Epidermal melanocyte (primary cell): ENCODE measurements around the gene RICTOR.

Source experiments
- DNase-seq: peaks from one replicate; pipeline ENCODE4 v3.0.0; 2011; ENCODE audit warnings: low spot score; ENCODE audit not compliant: insufficient read length

RICTOR gene

DNA sequence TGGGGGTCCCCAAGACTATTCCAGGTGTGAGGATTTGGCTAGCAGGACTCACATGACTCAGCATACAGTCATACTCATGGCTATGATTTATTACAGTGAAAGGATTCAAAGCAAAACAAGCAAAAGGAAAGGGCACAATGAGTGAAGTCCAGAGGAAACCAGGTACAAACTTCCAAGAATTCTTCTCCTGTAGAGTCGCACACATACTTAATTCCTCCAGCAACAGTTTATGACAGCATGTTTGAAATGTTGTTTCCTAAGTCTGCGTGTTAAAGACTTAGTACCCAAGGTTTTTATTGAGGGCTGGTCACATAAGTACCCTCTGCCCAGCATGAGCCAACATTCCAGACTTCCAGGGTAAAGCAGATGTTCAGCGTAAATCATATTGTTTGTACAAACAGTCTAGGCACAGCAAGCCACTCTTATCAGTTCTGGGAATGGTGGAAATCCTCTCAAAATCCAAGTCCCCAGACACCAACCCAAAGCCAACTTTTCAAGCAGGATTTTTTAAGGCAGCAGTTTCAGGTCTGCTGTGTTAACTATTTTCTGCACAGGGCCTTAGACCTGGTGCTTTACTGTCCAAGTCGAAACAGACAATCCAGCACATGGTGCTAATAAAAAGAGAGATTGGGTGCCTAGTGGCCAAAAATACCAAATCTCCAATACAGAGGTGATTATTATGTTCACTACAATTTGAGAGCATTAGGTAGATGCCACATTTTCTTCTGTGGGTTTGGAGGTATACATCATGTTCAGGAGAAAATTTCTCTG lies 18.6 kb upstream of the RICTOR start:
- no peak for DNase-seq

DNA sequence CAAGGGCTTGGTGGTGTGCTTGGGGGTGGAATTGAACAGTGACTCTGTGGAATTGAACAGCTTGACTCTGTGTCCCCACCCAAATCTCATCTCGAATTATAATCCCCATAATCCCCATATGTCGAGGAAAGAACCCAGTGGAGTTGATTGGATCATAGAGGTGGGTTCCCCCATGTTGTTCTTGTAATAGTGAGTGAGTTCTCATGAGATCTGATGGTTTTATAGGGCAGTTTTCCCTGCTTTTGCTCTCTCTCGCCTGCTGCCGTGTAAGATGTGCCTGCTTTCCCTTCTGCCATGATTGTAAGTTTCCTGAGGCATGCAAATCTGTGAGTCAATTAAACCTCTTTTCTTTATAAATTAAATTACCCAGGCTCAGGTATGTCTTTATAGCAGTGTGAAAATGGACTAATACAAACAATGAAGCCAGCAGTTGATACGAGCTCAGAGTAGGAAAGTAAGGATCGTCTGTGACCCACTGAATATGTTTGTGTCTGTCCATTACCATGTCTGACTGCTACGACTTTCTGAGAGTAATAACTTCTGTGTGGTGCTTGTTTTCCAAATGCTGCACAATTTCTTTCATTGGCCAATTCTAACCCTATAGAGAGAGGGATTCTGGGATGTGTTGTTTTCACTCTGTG lies 17.9 kb upstream of the RICTOR start:
- no peak for DNase-seq

DNA sequence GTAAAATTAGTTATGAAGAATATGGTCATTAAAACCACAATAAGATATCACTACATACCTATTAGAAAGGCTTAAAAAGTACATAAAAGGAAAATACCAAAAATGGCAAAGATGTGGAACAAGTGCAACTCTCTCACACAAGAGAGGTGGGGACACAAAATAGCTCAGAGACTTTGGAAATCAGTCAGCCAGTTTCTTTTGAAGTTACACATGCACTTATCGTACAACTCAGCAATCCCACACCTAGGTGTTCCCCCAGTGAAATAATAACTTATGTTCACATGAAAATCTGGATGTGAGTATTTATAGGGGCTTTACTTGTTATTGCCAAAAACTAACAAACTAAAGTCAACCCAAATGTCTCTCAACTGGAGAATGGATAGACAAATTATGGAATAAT lies 9.8 kb upstream of the RICTOR start:
- no peak for DNase-seq

DNA sequence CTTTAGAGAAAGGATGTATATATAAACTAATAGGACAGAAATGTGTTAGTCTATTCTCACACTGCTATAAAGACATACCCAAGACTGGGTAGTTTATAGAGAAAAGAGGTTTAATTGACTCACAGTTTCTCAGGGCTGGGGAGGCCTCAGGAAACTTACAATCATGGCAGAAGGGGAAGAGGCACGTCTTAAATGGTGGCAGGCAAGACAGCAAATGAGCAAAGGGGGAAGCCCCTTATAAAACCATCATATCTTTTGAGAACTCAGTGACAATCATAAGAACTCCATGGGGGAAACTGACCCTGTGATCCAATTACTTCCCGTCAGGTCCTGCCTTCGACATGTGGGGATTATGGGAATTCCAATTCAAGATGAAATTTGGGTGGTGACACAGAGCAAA lies 8.8 kb upstream of the RICTOR start:
- no peak for DNase-seq

DNA sequence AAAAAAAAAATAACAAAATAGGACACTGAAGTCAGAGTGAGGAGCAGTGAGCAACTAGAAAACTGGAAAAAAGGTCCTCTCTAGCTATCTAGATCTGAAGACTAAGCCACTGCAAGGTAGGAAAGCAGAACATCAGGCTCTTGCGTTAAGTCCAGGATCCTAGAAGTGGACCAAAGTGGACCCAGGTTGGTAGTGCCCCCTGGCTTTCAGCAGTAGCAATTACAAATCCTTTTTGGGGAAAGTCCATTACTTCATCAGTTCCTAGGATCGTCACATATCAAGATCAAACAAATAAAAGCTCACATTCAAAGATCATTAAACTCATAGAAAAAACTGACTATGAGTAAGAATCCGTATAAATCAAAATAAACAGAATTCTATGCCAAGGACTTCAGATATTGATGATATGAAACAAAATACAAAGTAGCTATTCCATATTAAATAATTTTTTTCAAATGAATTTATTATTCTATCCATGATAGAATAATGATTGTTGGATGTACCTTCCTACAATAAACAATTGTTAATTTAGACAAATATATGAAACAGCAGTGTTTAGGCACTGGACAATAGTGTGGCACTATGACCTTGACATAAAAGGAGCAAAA lies 6.5 kb upstream of the RICTOR start:
- DNase-seq, result peak; percentile 62

DNA sequence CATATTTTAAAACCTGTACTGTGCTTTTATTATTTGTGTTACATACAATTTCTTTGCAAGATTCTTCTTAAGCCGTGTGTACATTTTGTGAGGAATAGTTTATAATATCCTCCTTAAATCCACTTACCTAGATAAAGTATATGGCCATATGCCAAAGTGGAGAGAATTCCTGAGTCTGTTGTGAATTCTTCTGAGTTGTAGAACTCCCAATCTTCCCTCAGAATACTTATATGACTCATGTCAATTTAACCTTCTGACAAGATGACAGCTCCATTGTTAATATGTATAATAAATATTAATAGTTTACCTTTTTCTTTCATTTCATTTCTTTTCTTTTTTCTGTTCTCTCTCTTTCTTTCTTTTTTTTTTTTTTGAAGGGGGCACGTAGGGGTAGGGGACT lies 6.0 kb upstream of the RICTOR start:
- DNase-seq, result no peak

DNA sequence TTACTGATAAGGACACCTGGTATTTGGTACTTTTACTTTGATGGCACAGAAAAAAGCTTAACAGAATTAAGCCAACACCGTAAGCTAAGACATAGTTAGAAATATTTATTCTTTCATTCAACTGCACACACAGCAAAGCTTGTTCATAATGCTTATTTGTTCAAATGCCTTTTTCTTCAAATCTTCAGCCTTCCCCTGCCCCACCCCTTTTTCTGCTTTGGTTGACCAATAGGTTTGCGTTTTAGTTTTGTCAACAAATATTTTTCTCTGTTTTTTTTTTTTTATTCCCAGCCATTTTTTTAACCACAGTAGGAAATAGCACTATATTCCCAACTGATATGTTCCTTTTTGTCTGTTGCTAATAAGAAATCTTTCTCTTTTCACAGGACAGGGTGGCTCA lies 4.9 kb upstream of the RICTOR start:
- no peak for DNase-seq

DNA sequence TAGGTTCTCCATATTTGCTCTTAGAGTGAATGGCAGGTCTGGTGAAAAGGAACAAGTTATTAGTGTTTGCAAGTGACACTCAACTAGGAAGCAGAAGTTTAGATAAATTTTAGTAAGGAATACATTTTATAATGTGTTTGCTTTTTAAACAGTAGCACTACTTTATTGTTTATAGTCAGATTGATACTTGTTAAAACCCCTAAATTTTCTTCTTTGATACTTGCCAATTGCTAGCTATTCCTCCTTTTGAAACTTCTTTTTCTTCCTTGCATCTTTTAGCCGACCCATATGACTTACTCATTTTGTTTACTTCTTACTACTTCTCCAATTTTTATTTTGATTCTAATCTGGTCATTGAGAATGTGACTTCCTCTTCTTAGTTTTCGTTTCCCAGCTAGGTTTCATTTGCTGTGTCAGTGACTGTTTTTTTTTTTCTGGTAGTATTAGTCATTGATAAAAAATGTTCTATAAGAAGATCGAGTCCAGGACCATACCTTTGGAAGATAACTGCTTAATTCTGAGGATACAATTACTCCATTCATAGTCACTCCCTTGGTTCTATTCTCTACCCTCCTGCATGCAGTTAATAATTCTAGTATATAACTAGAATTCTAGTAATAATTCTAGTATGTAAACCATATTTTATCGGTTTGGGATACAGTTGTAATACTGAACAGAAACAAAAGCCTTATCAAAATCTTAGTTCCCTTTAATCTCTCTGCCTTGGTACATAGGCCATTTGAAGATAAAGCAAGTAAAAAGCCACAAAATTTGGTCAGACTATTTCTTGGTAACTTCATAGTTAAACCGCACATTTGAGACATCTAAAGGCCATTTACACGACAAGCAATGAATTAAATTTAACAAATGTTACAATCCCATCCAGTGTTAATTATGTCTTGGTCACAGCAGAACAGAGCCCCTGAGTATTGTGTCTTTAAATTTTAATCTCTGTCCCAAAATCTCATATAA lies 2.8 kb upstream of the RICTOR start:
- peak; percentile 30 for DNase-seq

DNA sequence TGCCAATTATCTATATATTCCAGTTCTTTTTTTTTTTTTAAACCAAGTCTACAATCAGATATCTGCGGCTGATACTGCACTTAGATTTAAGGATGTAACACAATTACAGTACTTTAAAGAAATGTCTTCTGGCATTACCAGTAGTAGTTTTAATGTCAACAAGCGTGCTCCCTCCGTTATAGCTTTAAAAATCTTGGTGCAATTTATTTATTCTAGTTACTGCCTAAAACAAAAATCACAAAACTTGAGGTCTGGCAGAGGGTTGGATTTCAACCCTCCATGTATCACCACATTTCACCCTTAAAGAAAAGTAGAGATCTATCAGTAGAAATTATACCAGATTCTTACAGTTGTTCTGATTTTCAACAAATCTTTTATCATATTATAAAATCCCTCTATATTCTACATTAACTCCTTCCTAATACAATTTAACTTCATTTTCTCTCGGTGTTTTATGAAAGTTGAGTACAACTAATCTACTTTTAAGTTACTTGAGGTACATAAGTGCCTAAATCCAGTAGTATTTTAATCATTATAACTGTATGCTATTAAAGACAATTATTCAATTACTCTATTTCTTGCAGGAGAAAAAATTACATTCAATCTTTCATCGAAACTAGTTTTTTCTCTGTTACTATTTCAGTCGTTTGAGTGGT lies 2.0 kb upstream of the RICTOR start:
- no peak for DNase-seq

DNA sequence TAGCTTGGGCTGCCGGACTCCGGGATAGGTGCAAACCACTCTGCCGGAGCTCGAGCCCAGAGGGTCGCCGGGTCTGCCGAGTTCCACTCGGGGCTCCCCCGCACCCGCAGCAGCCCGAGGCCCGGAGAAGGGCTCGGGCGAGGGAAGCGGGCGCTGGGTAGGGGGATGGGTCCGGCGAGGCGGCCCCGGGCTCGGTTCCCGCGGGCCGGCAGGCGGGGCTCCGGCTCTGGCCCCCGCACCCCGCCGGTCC lies 507 bp downstream of the RICTOR start:
- DNase-seq, result no peak

DNA sequence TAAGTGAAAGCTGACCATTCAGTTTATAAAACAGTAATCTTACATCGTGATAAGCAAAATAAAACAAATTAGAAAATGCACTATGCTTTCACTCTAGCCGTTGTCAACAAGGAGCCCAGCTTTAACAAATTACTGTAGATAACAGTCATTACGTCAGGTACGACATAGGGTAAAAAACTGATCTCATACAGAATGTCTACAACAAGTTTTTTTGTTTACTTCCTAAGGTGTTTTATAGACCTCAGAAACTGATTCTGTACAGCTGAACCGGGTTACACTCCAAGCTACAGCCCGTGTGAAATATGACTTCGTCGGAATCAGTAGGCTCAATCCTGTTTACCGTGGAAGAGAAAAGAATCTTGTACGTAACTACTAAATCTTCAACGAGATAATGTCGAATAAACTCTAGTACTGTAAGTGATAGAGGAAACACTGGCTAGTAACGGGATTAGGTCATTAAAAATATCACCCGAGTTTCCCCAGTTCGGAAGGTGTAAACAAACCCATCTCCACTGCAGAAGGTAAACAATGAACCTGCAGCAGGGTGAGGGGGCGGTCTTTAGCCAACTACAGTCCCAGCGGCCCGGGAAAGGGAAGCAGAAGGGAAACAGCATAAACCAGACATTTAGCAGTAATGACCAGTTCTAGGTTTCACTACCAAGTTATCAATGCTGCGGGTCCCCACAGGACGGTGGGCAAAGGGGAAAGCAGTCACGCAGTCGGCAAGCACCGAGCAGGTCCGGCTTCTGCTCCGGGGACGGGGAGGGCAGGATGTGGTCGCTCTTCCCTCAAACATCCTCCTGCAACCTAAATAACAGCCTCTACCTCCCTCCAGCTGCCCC lies 1.1 kb downstream of the RICTOR start:
- no peak for DNase-seq

DNA sequence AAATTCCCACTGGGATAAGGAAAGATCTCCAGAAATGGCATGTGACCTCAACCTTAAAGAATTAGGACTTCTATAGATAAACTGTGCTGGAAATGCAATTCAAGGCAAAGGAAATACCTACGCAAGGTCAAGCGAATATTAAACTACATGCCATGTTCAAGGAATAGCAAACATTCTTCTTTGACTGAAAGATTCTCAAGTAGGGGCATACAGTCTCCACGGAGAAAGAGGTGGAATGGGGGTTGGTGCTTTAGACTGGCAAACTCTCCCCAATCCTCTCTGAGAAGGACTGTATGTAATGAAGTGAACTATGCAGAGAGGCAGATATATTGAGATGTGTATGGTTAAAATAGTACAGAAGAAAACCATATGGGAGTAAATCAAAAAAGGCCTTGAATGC lies 6.1 kb downstream of the RICTOR start:
- DNase-seq, result no peak

DNA sequence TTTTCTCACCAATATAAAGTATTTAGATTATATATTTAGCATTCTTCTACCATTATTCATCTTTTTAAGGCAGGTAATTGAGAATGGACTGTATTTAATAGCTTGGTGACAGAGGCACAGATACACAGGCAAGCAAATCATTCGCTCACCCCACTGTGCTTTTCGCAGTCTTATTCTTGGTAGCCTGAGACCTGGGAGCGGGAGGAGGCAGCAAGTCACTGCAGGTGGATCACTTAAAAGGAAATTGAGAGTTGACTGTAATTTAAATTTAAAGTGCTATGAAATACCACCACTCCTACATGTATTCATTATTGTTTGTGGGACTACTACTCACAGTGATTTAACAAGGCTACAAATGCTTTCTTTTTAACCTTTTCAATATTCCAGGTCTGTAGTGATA lies 9.7 kb downstream of the RICTOR start:
- DNase-seq, result no peak

DNA sequence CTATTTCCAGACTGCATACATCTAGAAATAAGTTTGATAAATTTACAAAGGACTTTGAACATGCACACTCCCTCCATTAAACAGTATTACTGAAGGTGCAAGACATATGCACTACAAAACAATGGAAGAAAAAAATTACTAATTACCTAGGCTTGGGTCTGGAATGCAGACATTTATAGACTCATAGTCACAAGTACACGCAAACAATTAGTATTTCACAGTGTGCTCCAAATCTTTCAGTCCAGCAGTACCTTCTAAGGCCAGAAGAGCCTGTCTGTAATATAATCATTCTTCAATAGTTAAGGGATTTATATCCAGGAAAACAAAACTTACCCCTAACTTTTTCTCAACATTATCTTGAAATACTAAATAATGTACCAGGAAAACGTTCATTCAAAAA lies 11.2 kb downstream of the RICTOR start:
- DNase-seq, result no peak

DNA sequence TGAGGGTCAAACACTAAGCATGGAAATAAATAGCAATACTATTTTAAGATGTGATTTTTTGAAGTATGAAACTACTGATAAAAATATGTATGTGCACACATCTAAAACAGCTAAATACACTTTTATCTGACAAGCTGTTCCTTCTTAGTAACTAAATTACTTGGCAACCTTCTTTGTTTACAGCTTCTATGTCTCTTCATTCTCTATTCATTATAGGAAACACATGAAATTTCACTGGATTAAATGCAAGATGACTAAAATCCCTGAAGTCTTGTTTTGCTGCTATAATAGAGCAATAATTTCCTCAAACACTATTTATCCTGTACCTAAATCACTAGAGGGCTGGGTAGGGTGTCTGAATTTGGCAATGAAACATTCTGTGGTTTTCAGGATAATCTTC lies 11.7 kb downstream of the RICTOR start:
- DNase-seq, result no peak

DNA sequence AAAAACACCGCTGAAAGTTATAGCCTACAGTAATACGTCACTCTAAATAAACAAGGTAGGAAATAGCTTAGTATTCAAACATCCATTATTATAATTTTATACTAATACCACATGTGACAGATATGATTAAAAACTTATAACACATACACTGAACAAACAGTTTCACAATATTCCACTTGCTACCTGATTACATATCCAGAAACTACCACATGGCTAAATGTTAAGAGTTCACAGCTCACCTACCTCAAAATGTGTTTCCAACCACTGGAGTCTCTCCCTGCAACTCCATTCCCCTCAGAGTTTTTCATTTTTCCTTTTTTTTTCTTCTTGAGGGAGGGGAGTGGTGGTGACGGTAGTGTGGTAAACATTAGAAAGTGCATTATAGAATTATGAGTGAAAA lies 12.1 kb downstream of the RICTOR start:
- DNase-seq, result no peak

DNA sequence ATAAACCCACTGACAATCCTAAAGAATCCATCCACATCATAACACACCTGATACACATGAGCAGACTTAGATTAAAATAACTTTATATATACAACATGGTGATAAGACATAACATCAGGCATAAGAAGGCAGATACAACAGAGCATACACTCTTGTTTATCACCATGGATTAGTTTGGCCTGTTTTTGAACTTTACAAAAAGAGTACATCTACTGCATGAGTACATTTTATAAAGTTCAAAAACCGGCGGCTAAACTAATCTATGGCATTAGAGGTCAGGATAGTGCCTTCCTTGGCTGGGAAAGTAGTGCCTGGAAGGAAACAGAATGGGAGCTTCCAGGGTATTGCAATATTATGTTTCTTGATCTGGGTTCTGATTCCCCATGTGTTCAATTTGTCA lies 15.1 kb downstream of the RICTOR start:
- no peak for DNase-seq

DNA sequence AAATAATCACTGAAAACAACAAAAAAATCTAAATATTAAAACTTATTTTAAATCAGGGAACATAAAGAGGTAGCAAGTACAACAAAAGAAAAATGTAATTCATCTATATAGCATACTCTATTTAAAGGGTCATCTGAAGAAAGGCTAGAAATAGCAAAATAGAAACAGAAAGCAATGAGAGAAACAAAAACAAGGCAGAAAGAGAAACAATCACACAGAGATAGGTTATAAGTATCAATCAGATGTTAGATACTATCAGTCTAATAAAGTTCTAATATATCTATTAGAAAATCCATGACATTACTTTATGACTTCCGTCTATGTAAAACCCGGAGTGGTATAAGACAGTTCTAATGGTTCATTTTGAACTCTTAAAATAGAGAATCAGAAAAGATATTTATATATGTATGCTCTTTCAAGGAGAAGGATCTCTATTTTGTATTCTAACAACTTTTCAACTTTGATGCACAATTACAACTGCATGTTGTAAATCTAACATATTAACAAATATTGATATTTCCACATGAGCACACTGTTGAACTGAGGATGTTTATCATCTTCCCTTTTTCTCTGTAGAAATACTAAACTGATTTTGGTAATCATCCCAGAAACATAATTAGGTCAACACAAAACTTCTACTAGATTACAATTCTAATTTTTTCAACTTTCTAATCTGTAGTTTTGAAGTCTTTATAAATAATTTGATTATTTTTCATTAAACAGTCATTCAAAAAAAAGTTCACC lies 15.8 kb downstream of the RICTOR start:
- DNase-seq, result no peak

DNA sequence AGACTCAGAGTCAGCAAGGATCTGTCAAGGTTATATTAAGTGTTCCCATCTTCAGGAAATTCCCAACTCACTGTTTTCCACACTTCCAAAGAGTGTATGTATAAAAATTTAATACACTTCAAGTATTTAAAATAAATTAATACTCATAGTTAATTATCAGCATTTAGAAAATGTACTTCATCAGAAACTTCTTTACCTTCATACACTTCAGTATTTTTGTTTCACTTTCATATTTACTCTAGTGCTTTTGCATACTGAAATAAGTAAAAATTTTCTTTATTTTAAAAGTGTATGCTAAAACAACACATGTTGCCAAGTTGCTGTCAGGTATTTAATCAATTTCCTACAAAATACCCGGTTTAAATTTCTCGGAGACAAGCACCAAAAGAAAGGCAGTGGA lies 16.5 kb downstream of the RICTOR start:
- DNase-seq, result no peak
